Peyer's patch (tissue), 4 donors: Measurements from ENCODE around the gene TMEM39B.

Experiments
- POLR2A ChIP-seq, 2 donors: fragments of 450-650 bp; IDR thresholded peaks; one replicate each; pipeline ENCODE4 v1.5.1; 2017; ENCODE audit warnings: antibody characterized with exemption in 2 of 2, mild to moderate bottlenecking in 2 of 2, moderate library complexity in 2 of 2
- TF ChIP-seq, protein P1 (sequence below), 6 experiments: fragments of 450-650 bp in 4 of 6; fragments of 200-600 bp in 2 of 6; sonication (generic) in 1 of 6; IDR thresholded peaks; one replicate each; pipeline ENCODE4 v1.5.1; 2017 to 2019; ENCODE audit warnings: antibody characterized with exemption in 6 of 6, mild to moderate bottlenecking in 3 of 6, moderate library complexity in 1 of 6

DNA sequence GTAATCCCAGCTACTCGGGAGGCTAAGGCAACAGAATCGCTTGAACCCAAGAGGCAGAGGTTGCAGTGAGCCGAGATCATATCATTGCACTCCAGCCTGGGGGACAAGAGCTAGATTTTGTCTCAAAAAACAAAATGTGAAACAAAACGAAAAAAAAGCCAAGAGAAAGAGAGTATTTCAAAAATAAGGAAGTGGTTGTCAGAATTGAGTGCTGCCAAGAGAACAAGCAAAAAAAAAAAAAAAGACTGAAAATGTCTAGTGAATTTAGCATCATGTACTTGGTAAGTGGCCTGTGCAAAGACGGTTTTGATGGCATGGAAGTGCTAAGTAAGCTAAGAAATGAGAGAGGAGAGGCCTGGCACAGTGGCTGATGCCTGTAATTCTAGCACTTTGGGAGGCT, 49.4 kb downstream of the TMEM39B start:
- TF ChIP-seq, protein P1, sequence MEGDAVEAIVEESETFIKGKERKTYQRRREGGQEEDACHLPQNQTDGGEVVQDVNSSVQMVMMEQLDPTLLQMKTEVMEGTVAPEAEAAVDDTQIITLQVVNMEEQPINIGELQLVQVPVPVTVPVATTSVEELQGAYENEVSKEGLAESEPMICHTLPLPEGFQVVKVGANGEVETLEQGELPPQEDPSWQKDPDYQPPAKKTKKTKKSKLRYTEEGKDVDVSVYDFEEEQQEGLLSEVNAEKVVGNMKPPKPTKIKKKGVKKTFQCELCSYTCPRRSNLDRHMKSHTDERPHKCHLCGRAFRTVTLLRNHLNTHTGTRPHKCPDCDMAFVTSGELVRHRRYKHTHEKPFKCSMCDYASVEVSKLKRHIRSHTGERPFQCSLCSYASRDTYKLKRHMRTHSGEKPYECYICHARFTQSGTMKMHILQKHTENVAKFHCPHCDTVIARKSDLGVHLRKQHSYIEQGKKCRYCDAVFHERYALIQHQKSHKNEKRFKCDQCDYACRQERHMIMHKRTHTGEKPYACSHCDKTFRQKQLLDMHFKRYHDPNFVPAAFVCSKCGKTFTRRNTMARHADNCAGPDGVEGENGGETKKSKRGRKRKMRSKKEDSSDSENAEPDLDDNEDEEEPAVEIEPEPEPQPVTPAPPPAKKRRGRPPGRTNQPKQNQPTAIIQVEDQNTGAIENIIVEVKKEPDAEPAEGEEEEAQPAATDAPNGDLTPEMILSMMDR (IDR thresholded peaks at IDR 0.05), result no peak
- TF ChIP-seq POLR2A (IDR thresholded peaks at IDR 0.05), result no peak
